T-helper 2 cell treated with Interferon-gamma antibody and Interleukin-4, amounts not matched to agents 100 ng/mL and 5 ng/mL, for 36 hours (primary cell): ENCODE data around the gene ESPN. TPM values are rescaled to one million over a fixed set of nuclear protein-coding genes. Genes with fewer than 3 reads are reported as not detected.
"Not testable (repeated sequence)": the region's sequence is repeated elsewhere in the genome, so short reads cannot be mapped to it uniquely, and the experiment has no call there.

Experiments
- intact Hi-C: fragments of 100-400 bp; cut with micrococcal nuclease; formaldehyde crosslinking; loops from one replicate; pipeline ENCODE4 v1.15.1; 2023
- total RNA-seq: library from RNA; stranded (reverse); gene quantifications from 2 replicates; pipeline ENCODE4 v1.2.3, GENCODE V29; 2022

The ESPN gene, protein sequence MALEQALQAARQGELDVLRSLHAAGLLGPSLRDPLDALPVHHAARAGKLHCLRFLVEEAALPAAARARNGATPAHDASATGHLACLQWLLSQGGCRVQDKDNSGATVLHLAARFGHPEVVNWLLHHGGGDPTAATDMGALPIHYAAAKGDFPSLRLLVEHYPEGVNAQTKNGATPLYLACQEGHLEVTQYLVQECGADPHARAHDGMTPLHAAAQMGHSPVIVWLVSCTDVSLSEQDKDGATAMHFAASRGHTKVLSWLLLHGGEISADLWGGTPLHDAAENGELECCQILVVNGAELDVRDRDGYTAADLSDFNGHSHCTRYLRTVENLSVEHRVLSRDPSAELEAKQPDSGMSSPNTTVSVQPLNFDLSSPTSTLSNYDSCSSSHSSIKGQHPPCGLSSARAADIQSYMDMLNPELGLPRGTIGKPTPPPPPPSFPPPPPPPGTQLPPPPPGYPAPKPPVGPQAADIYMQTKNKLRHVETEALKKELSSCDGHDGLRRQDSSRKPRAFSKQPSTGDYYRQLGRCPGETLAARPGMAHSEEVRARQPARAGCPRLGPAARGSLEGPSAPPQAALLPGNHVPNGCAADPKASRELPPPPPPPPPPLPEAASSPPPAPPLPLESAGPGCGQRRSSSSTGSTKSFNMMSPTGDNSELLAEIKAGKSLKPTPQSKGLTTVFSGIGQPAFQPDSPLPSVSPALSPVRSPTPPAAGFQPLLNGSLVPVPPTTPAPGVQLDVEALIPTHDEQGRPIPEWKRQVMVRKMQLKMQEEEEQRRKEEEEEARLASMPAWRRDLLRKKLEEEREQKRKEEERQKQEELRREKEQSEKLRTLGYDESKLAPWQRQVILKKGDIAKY
- 1.1 and 1.8 TPM in 2 replicates for total RNA-seq

DNA sequence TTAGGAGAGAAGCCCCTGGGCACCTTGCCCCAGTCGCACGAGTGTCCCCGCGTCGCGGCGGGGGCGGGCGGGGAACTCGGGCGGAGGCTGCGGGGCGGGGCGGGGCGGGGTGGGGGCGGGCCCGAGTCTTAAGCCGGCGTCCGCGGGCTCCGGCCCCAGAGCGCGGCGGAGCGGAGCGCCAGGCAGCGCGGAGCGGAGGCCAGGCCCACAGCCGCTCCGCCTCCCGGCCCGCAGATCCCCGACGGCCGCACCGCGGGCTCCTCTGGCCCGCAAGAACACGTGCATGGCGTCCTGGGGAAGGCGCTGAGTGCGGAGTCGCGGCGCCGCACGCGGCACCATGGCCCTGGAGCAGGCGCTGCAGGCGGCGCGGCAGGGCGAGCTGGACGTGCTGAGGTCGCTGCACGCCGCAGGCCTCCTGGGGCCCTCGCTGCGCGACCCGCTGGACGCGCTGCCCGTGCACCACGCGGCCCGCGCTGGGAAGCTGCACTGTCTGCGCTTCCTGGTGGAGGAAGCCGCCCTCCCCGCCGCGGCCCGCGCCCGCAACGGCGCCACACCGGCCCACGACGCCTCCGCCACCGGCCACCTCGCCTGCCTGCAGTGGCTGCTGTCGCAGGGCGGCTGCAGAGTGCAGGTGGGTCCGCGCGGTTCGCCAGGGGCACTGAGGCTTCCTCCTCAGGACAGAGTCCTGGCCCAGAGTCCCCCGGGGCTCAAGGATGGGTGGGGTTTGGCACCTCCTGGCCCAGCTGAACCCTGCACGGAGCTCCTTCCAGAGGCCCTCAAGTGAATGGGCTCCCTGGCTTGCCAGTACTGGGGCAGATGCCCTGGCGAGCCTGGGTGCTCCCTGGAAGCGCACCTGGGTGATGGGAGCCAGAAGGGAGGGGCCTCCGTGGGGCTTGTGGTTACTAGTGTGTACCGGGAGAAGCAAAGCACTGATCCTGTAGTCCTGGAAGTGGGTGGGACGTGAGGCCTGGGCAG, at the start of gene ESPN:
Gene ESPN, plus strand, starts transcription at position 158 of the 975 bp plus-strand sequence. Its CDS starts 180 bp downstream, at position 338.
- intact Hi-C loops = loop anchor here (5.0 kb wide), 2 partner anchors 32 to 67 kb away; partner anchors contain the start of gene PLEKHG5

DNA sequence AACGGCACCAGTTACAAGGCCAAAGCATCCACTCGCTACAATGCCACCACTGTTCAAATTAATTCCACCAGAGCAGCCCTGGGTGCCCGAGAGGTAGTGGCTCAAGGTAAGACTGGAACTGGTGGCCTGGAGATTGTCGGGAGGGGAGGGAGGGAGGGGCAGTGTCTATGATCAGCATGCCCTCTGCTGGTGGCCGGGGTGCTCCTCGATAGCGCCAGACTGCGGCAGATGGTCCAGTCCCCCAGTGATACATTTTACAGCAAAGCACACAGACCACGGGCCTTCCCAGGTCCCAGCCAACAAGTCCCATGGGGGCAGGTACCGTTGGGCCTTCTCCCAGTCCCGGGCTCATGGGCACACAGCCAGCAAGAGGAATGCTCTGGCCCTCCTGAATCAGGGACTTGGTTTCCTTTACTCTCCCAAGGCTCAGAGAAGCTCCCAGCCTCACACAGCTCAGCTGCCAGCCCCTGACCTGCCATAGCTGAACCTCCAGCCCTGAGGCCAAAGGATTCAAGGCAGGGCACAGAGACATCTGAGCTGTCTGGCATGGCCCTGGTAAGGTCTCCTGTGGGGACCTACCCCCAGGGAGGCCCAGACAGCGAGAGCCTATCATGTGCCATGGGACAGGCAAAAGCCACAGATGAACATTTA, 46.4 kb upstream of the ESPN start:
- intact Hi-C loops = no loop called here

DNA sequence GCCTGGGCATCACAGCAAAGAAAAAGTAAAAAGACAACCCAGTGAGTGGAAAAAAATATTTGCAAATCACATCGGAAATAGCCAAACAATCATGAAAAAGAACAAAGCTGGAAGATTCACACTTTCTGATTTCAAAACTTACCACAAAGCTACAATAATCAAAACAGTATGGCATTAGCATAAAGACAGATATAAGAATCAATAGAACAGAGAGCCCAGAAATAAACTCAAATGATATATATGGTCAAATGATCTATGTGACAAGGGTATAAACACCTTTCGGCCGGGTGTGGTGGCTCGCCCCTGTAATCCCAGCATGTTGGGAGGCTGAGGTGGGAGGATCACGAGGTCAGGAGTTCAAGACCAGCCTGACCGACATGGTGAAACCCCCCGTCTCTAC, 44.5 kb upstream of the ESPN start:
- intact Hi-C loops = no loop called here

DNA sequence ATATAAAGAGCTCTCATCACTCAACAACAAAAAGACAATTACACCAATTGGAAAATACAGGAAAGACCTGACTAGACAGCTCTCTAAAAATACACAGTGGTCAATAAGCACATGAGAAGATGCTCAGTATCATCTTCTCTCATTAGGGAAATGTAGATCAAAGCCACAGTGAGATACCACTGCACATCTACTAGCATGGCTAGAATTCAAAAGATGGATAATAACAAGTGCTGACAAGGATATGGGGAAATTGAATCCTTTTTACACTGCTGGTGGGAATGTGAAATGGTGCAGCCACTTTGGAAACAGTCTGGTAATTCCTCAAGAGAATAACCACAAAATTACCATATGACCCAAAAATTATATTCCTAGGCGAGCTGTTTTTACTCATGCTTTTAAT, 40.4 kb upstream of the ESPN start:
- intact Hi-C loops = no loop called here

DNA sequence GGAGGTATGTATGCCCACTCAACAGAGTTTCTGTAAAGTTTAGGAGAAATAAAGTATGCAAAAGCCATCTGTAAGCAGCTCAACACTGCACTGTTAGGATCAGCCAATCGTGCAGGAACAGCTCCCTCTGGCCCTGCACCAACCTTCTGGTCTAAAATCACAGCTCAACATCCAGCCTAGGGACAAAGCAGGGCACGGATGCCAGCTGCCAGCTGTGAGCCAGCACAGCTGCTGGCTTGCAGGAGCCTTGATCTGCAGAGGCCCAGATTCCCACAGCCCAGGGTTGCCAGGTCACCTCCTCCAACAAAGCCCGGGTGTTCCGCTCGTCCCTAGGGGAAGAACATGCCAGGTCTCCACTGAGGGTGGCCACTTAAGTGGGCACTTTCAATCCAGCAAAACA, 39.6 kb upstream of the ESPN start:
- intact Hi-C loops = no loop called here

DNA sequence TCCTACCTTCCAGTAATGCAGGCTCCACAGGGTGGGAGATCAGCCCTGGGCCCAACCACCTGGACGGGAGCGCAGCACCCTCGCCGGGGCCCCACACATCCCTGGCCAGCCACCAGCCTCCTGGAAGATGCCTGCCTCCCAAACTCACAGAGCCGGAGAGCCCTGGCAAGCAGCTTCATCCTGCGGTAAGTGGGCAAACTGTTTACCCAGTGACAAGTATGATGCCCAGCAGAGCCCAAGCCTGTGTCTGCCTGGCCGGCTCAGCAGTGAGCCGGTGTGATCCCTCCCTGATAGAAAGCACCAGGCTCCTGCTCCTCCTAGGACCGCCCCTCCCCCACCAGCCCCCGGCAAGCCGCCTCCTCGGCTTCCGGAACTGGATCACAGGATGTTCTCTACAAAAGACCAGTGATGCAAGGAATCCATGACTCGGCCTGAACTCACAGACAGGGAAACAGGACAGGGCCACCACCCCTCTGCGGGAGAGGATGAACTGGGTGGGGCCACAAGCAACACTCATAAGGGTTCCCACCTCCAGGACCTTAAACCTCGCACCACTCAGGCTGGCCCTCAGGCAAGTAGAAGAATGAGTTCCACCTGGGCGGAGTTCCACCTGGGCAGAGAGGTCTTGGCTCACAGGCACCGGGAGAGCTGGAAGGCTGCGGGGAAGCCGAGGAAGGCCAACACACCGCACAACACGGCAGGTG, 38.9 kb upstream of the ESPN start:
- intact Hi-C loops = no loop called here

DNA sequence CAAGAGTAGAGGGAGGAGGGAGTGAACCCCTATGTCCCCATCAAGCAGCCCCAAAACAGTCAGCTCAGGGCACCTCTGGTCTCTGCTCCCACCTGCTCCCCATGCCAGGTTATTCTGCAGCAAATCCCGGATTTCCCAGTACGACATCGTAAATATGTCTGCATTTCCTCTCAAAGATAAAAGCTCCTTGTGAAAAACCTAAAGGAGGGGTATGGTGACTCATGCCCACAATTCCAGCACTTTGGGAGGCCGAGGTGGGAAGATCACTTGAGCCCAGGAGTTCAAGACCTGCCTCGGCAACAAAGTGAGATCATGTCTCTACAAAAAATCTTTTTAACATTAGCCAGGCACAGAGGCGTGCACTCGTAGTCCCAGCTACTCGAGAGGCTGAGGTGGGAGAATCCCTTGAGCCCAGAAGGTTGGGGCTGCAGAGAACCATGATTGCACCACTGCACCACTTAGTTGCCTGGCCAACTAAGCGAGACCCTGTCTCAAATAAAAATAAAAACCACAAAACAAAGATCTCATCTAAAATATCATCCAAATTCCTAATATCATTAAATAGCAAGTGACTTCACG, 38.1 kb upstream of the ESPN start:
- intact Hi-C loops = no loop called here

DNA sequence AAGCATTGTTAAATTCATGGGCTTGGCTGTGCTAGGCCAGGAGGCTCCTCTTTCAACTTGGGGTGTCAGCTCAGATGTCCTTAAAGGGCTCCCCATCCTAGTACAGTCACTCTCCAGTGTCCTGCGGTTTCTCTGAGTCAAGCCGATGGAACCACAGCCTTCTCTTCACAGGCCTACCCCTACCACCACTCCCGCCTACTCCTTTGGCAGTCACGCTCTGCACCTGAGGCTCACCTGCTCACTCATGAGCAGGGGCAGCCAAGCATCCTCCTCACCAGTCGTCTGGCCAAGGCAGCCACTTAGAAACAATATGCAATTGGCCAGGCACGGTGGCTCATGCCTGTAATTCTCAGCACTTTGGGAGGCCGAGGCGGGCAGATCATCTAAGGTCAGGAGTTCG, 34.6 kb upstream of the ESPN start:
- intact Hi-C loops = no loop called here

DNA sequence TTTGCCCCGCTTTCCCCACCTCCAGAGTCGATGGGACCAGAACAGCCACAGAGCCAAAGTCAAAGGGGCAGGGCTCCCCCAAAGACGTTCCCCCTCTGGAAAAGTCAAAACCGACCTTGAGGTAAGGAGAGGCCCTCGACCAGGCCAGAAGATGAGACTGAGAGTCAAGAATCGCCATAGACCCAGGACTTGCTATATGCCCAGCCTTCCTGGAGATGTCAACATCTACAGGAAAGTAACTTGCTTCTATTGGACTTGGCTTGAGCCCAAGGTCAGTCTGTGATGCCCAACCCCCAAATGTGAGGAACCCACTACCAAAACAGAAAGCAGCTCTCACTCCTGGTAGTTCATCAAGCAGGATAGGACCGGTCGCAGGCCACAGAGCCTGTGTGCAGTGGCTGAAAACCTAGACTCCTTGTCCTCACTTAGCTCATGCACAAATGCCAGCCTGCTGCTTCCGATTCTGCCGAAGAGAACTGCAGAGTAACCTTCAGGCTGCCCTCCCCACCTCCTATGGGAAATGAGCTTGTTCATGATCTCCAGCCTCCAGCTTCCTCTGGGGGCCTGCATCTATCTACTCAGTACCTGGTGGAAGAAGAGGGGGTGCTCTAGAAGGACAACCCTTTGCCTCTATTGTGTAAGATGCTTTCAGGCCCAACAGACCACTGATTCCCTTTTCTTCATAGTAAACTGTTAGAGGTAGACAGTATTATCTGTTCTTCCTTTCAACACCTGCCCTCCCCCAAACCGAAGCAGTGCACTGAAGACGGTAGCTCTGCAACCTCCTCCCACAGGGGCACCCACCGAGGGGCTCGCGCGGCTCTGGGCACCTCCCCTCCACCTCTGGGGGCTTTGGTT, 32.4 kb upstream of the ESPN start:
- intact Hi-C loops = no loop called here

DNA sequence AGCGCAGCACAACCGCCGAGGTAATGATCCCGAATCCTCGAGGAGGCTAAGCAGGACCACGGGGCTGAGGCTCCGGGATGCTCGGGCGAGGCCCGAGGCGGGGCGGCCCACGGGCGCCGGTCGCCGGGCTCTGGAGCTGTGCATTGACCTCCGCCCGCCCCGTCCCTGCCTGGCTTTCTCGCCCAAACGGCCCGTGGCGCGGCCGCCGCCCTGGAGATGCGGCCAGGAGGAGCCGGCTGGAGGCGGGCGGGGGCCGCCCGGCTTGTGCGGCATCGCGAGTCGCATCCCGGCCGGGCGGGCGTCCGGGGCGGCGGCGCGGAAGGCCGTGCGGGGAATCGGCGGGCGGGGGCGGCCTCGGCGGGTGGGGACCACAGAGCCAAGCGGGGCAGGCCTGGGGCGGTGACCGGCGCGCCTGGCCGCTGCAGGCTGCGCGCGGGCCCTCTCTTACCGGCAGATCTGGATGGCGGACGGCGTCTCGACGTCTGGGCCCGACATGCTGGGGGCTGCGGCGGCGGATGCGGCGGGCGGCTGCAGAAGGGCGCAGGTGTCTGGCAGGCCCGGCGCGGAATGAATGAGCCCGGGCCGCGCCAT, 31.7 kb upstream of the ESPN start:
- intact Hi-C loops = loop anchor here (1.0 kb wide), 2 partner anchors 34 to 45 kb away; no protein-coding TSS in a partner anchor

DNA sequence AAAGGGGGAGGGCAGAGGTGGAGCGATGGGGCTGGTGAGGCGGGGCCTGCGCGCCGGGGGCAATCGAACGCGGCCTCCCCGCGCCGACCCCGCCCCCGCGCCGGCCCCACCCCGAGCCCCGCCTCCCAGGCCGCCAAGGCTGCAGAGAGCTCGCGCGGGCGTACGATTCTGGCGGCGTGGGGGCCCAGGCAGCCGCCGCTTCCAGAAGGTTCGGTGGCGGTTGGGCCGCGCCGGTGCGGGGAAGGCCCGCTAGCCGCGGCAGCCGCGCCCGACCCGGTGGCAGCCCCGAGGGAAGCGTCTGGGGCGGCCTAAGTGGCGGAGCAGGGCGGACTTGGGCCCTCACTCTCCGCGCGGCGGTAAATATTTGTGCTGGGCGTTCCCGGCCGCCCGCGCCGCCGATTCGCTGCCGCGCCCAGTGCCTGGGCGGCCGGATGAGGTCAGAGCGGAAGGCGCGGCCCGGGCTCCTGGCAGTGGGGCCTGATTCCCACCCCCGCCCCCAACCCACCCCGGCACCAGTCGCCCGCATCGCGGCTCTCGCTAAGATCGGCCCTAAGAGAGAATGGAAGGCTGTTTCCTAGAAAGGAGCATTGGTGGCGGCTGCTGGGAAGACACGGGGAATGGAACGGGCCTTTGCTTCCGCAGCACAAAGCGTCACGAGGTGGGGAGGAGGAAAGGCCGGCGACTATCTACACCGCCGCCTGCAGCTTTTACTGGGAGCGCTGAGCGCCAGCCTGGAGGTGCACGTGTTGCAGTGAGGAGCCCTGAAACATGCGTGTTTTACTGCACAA, 31.0 kb upstream of the ESPN start, which contains the start of gene ACOT7:
Gene ACOT7, minus strand, starts transcription at position 368 of the 788 bp plus-strand sequence. CDS start 368 bp downstream, outside the sequence.
- intact Hi-C loops = loop anchor here (1.0 kb wide), 2 partner anchors 34 to 45 kb away; no protein-coding TSS in a partner anchor

DNA sequence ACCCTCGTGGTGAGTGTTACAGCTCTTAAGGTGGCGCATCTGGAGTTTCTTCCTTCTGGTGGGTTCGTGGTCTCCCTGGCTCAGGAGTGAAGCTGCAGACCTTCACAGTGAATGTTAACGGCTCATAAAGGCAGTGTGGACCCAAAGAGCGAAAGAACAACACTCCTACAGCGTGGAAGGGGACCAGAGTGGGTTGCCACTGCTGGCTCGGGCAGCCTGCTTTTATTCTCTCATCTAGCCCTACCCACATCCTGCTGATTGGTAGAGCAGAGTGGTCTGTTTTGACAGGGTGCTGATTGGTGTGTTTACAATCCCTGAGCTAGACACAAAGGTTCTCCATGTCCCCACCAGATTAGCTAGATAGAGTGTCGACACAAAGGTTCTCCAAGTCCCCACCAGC, 29.4 kb upstream of the ESPN start:
- intact Hi-C loops = not testable (repeated sequence)

DNA sequence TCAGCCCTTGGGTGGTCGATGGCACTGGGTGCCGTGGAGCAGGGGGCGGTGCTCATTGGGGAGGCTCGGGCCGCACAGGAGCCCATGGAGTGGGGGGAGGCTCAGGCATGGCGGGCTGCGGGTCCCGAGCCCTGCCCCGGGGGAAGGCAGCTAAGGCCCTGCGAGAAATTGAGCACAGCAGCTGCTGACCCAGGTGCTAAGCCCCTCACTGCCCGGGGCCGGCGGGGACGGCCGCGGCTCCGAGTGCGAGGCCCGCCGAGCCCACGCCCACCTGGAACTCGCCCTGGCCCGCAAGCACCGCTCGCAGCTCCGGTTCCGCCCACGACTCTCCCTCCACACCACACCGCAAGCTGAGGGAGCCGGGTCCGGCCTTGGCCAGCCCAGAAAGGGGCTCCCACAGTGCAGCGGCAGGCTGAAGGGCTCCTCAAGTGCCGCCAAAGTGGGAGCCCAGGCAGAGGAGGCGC, 28.8 kb upstream of the ESPN start:
- intact Hi-C loops = not testable (repeated sequence)

DNA sequence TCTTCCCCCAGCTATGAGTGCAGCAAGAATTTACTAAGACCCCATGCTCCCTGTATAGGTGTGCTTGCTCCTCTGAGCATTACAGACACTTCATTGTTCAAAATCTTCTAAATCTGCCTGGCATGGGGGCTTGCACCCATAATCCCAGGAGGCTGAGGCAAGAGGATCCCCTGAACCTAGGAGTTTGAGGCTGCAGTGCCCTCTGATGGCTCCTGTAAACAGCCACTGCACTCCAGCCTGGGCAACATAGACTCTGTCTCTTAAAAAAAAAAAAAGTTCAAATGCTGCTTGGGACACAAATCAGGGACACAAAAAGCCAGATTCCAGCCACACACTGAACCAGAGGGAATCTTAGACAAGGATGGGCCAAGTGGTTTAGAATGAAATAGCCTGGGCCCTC, 27.6 kb upstream of the ESPN start:
- intact Hi-C loops = no loop called here

DNA sequence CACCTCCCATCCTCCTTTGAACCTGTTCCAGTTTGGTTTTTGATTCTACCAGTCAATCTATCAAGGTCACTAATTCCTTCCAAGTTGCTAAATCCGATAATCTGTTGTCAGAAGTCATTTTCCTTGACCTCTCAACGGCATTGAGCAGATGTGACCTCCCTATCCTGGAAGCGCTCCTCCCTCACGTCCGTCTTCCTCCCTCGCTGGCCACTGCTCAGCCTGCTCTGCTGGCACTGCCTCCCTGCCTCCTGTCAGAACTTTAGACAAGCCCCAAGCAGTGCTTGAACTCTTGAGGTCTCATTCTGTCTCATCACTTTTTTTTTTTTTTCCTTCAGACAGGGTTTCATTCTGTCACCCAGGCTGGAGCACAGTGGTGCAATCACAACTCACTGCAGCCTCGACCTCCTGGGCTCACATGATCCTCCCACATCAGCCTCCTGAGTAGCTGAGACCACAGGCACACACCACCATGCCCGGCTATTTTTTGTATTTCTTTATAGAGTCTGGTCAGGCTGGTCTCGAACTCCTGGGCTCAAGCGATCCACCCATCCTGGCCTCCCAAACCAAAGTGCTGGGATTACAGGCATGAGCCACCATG, 26.6 kb upstream of the ESPN start:
- intact Hi-C loops = no loop called here

DNA sequence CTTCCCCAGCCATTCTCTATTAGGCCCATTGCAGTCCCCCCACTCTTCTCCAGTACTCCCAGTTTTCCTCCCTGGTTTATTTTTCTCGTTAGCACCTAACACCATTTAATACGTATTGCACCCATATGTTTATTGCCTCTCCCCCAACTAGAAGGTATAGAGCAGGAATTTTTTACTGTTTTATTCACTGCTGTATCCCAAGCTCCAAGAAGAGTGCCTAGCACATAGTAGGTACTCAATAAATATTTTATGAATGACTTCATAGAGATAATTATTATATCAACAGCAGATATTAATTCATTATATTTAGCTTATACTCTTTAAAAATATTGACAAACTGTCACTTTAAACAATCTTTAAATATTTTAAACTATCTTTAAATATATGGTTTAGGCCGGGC, 25.3 kb upstream of the ESPN start:
- intact Hi-C loops = no loop called here

DNA sequence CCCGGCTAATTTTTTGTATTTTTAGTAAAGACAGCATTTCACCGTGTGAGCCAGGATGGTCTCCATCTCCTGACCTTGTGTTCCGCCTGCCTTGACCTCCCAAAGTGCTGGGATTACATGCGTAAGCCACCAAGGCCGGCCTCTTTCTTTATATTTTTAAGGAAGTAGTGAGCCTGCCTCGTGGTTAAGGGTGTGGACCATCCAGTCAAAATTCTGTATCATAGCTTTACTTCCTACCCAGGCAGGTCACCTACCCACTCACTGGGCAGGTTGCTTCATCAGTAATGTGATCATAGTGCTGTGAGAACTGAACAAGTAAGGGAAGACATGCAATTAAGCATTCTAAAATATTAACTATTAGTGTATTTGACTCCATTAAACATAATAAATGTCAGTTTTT, 22.9 kb upstream of the ESPN start:
- intact Hi-C loops = no loop called here
